H1 (cell line): ENCODE data around the gene GRM8. TPM values are rescaled to one million over a fixed set of nuclear protein-coding genes. Genes with fewer than 3 reads are reported as not detected.
A peak's percentile ranks its signal among the peaks of the same experiment; 100 is the strongest.

Source experiments
- CTCF ChIA-PET: fragments of 300-600 bp; sonication (Branson Sonifier 250); formaldehyde crosslinking; loops from one replicate; lab custom pipeline; 2021; ENCODE audit not compliant: partially characterized antibody; lab: Charles Lee
- POLR2A ChIA-PET: fragments of 300-600 bp; sonication (Branson Sonifier 250); formaldehyde crosslinking; loops from one replicate; lab custom pipeline; 2021; ENCODE audit warnings: inconsistent platforms; ENCODE audit not compliant: partially characterized antibody; lab: Charles Lee
- DNase-seq, 2 experiments: peaks; one replicate each; pipeline versions ENCODE4 v3.0.0 to v3.0.0-alpha.2; 2010 to 2022; ENCODE audit warnings: low spot score in 2 of 2, low read depth in 1 of 2, mixed read lengths in 1 of 2
- FAIRE-seq: peaks from 2 replicates; lab custom pipeline; 2011; peaks lifted over from hg19 to GRCh38; lab: Jason Lieb, UNC
- H2AFZ ChIP-seq: 2 replicates; pipeline ENCODE4 v1.8.1; 2012; ENCODE audit warnings: low read length, inconsistent platforms
- H2AK5ac ChIP-seq: 2 replicates; pipeline ENCODE4 v1.6.1; 2013; ENCODE audit warnings: low read depth, low read length
- H2BK120ac ChIP-seq: replicated peaks from 2 replicates; pipeline ENCODE3; 2013; ENCODE audit warnings: low read depth, low read length, inconsistent platforms
- H2BK12ac ChIP-seq: 2 replicates; pipeline ENCODE4 v1.6.1; 2013; ENCODE audit warnings: low read depth, low read length
- H2BK15ac ChIP-seq: 2 replicates; pipeline ENCODE4 v1.6.1; 2013; ENCODE audit warnings: low read length
- H2BK20ac ChIP-seq: 2 replicates; pipeline ENCODE4 v1.6.1; 2013; ENCODE audit warnings: low read length
- H2BK5ac ChIP-seq: 2 replicates; pipeline ENCODE4 v1.6.1; 2013; ENCODE audit warnings: low read depth, low read length
- H3K14ac ChIP-seq: 2 replicates; pipeline ENCODE4 v1.6.1; 2013; ENCODE audit warnings: inconsistent platforms; ENCODE audit not compliant: insufficient read length
- H3K18ac ChIP-seq: 2 replicates; pipeline ENCODE4 v1.6.1; 2013; ENCODE audit warnings: low read length; ENCODE audit errors: extremely low read depth
- H3K23ac ChIP-seq: 2 replicates; pipeline ENCODE4 v1.6.1; 2013; ENCODE audit warnings: inconsistent platforms; ENCODE audit not compliant: insufficient read length
- H3K23me2 ChIP-seq: 2 replicates; pipeline ENCODE4 v1.6.1; 2013; ENCODE audit warnings: low read depth, low read length
- H3K27ac ChIP-seq: 2 replicates; pipeline ENCODE4 v1.6.1; 2011; ENCODE audit warnings: low read depth, low read length, inconsistent platforms
- H3K27me3 ChIP-seq, 4 experiments: replicated peaks in 1 of 4; 1 replicate in 1 of 4; 2 replicates in 3 of 4; pipeline versions ENCODE4 v1.6.1 to v1.8.1; 2011 to 2013; ENCODE audit warnings: low read length in 3 of 4, mild to moderate bottlenecking in 3 of 4, inconsistent platforms in 2 of 4, mixed read lengths in 2 of 4, moderate library complexity in 1 of 4; ENCODE audit not compliant: control insufficient read depth in 3 of 4, insufficient read depth in 3 of 4; ENCODE audit errors: extremely low read depth in 1 of 4
- H3K36me3 ChIP-seq, 4 experiments: 2 replicates each; pipeline versions ENCODE4 v1.6.1 to v1.8.1; 2011 to 2013; ENCODE audit warnings: mild to moderate bottlenecking in 4 of 4, low read length in 3 of 4, moderate library complexity in 2 of 4, control low read depth in 1 of 4, inconsistent platforms in 1 of 4; ENCODE audit not compliant: insufficient read depth in 4 of 4, control insufficient read depth in 2 of 4
- H3K4ac ChIP-seq: replicated peaks from 2 replicates; pipeline ENCODE3; 2013; ENCODE audit warnings: low read length, low read depth, mixed read lengths, inconsistent platforms; ENCODE audit not compliant: insufficient read length
- H3K4me1 ChIP-seq, 4 experiments: replicated peaks in 1 of 4; 1 replicate in 1 of 4; 2 replicates in 3 of 4; pipeline versions ENCODE4 v1.6.1 to v1.8.1; 2011 to 2013; ENCODE audit warnings: low read length in 3 of 4, inconsistent platforms in 2 of 4, mixed read lengths in 1 of 4; ENCODE audit not compliant: insufficient read depth in 4 of 4, control insufficient read depth in 3 of 4
- H3K4me2 ChIP-seq, 2 experiments: 2 replicates each; pipeline versions ENCODE4 v1.6.1 to v1.8.1; 2011 to 2013; ENCODE audit warnings: low read depth in 2 of 2, low read length in 2 of 2, control low read depth in 1 of 2, inconsistent platforms in 1 of 2, mild to moderate bottlenecking in 1 of 2; ENCODE audit not compliant: insufficient read depth in 1 of 2
- H3K4me3 ChIP-seq, 4 experiments: fragments of 200-600, 300-600 bp in 1 of 4; sonication (generic), shearing (Covaris generic), sonication (Bioruptor Twin) in 1 of 4; 2 replicates each; pipeline versions ENCODE4 v1.5.1 to v1.8.1; 2011 to 2016; ENCODE audit warnings: low read length in 4 of 4, low read depth in 3 of 4, control low read depth in 2 of 4, inconsistent platforms in 2 of 4, mild to moderate bottlenecking in 2 of 4, mixed read lengths in 1 of 4, moderate library complexity in 1 of 4; ENCODE audit not compliant: insufficient read depth in 2 of 4; ENCODE audit errors: extremely low read depth in 1 of 4
- H3K56ac ChIP-seq: replicated peaks from 2 replicates; pipeline ENCODE3; 2013; ENCODE audit warnings: low read depth, mild to moderate bottlenecking, mixed read lengths, low read length, inconsistent platforms; ENCODE audit not compliant: insufficient read length
- H3K79me1 ChIP-seq: 2 replicates; pipeline ENCODE4 v1.6.1; 2013; ENCODE audit warnings: low read depth, low read length, control low read depth
- H3K79me2 ChIP-seq, 2 experiments: 2 replicates each; pipeline versions ENCODE4 v1.6.1 to v1.8.1; 2012 to 2013; ENCODE audit warnings: low read length in 2 of 2, mild to moderate bottlenecking in 2 of 2, inconsistent platforms in 1 of 2; ENCODE audit not compliant: insufficient read depth in 2 of 2, control insufficient read depth in 1 of 2
- H3K9ac ChIP-seq, 4 experiments: replicated peaks in 1 of 4; 1 replicate in 1 of 4; 2 replicates in 3 of 4; pipeline versions ENCODE4 v1.6.1 to v1.8.1; 2011 to 2013; ENCODE audit warnings: low read depth in 3 of 4, low read length in 3 of 4, control low read depth in 2 of 4, mild to moderate bottlenecking in 2 of 4, moderate library complexity in 2 of 4, inconsistent platforms in 1 of 4; ENCODE audit errors: extremely low read depth in 1 of 4
- H3K9me3 ChIP-seq, 2 experiments: 2 replicates each; pipeline versions ENCODE4 v1.6.1 to v1.8.1; 2012 to 2013; ENCODE audit warnings: mild to moderate bottlenecking in 2 of 2, moderate library complexity in 2 of 2, control low read depth in 1 of 2, inconsistent platforms in 1 of 2, low read depth in 1 of 2, low read length in 1 of 2, mixed read lengths in 1 of 2; ENCODE audit not compliant: insufficient read depth in 2 of 2
- H4K20me1 ChIP-seq, 2 experiments: replicated peaks in 1 of 2; 2 replicates each; pipeline versions ENCODE3 to v1.8.1; 2011 to 2013; ENCODE audit warnings: inconsistent platforms in 2 of 2, low read length in 2 of 2, mild to moderate bottlenecking in 1 of 2; ENCODE audit not compliant: insufficient read depth in 2 of 2, control insufficient read depth in 1 of 2
- H4K5ac ChIP-seq: 2 replicates; pipeline ENCODE4 v1.6.1; 2013; ENCODE audit warnings: low read length, low read depth, mixed read lengths, inconsistent platforms; ENCODE audit not compliant: insufficient read length
- H4K8ac ChIP-seq: 2 replicates; pipeline ENCODE4 v1.8.0; 2013; ENCODE audit warnings: mild to moderate bottlenecking, moderate library complexity, low read length, inconsistent platforms; ENCODE audit not compliant: insufficient read depth; ENCODE audit errors: extremely low read depth
- H4K91ac ChIP-seq: replicated peaks from 2 replicates; pipeline ENCODE3; 2013; ENCODE audit warnings: low read length, mixed read lengths, inconsistent platforms; ENCODE audit not compliant: insufficient read length
- FOSL1 ChIP-seq: IDR thresholded peaks from 2 replicates; pipeline ENCODE4 v1.6.1; 2011; ENCODE audit warnings: mild to moderate bottlenecking, low read depth, low read length, moderate library complexity; ENCODE audit not compliant: insufficient read depth
- SP1 ChIP-seq: IDR thresholded peaks from 2 replicates; pipeline ENCODE4 v1.6.1; 2011; ENCODE audit warnings: low read depth, low read length
- WGBS, 2 experiments: shearing (Covaris generic) in 1 of 2; methylation state at CpG; one replicate each; pipeline versions ENCODE4 v1.1.6 to v1.1.7; 2013 to 2015; ENCODE audit warnings: low lambda C conversion rate in 2 of 2, mixed read lengths in 2 of 2, inconsistent platforms in 1 of 2, low coverage in 1 of 2, missing lambda C conversion rate in 1 of 2; ENCODE audit not compliant: insufficient replicate concordance in 2 of 2, insufficient coverage in 1 of 2, insufficient read length in 1 of 2; ENCODE audit errors: extremely low coverage in 1 of 2, missing lambda C conversion rate in 1 of 2; 5-methylcytosine and 5-hydroxymethylcytosine counted together
- polyA plus RNA-seq, 7 experiments: library from polyadenylated mRNA; depleted of rRNA in 3 of 7; stranded (reverse) in 5 of 7; unstranded in 2 of 7; fragments of >200 nt in 5 of 7; fragments of 200-250 nt in 2 of 7; gene quantifications; 1 replicate in 5 of 7; 2 replicates in 1 of 7; 4 replicates in 1 of 7; pipeline versions ENCODE4 v1.2.1 to v1.2.3, GENCODE V29; 2011 to 2013; ENCODE audit warnings: missing spikeins in 2 of 7, mixed read lengths in 2 of 7
- total RNA-seq: library from RNA; stranded (reverse); fragmentation: NEBNext Ultra II Directional; extraction: Animal tissue kit (Norgen Biotek cat#: 25700); gene quantifications from 2 replicates; pipeline ENCODE4 v1.2.1, GENCODE V29; 2021

GRM8 gene
- total and polyA plus RNA-seq, 2 of the 8 experiments (the other 6 are each of a cell fraction or from before 2014, with no cell fraction given) = 2.6 to 2.8 TPM

DNA sequence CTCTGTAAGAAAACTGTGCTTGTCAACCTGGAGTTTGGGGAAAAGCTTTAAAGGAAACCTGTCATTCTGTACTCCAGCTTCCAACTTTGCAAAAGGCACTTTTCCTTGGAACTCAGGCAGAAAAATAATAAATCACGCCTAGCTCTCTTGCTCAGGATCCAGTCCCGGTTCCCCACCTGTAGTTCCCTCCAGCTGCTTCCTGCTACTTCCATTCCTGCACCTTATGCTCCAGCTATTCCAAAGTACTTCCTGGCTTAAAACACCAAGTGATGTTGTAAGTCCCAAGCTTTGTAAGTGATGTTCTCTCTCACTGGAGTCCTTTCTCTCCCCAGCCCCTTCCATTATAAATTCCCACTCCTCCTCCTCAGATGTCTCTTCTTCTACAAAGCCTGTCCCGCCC is 98.6 kb downstream of the GRM8 start:
- no peak overlapping the region for H2BK120ac ChIP-seq
- H4K5ac ChIP-seq = no peak overlapping the region
- no peaks in the 10 kb centered on the region for H3K9me3 ChIP-seq
- H3K18ac ChIP-seq = no peak overlapping the region
- DNase-seq (no peak), FAIRE-seq (no peak)
- CTCF ChIA-PET = interaction anchor here (1.1 to 2.4 kb wide), 5 partner anchors 9 to 351 kb away, joined by 3 to 6 read pairs (median 4); no protein-coding TSS in a partner anchor
- no peak overlapping the region for H3K4me3 ChIP-seq
- TF ChIP-seq FOSL1 (no peak), SP1 (peak; percentile 95)
- no peak overlapping the region for H2AK5ac ChIP-seq
- no peak overlapping the region for H2BK20ac ChIP-seq
- 83% methylated on average over 3 of the region's 3 CpGs; no CpG with 5 or more reads in 1 of the 2 experiments for WGBS, 2 experiments
- H4K91ac ChIP-seq = no peak overlapping the region
- no peak overlapping the region for H2BK15ac ChIP-seq
- no peak overlapping the region for H3K27ac ChIP-seq
- no peak overlapping the region for H2AFZ ChIP-seq
- H3K4ac ChIP-seq = no peak overlapping the region
- no peaks in the 10 kb centered on the region for H3K4me1 ChIP-seq
- no peaks in the 10 kb centered on the region for H3K23me2 ChIP-seq
- peaks cover 0 to 2% of the 10 kb centered on the region in 2 experiments for H4K20me1 ChIP-seq
- H4K8ac ChIP-seq = no peak overlapping the region
- no peak overlapping the region for H3K14ac ChIP-seq
- no peak overlapping the region for H3K9ac ChIP-seq
- POLR2A ChIA-PET = no interaction called here
- H3K36me3 ChIP-seq = no peaks in the 10 kb centered on the region
- H2BK12ac ChIP-seq = no peak overlapping the region
- no peak overlapping the region for H3K56ac ChIP-seq
- H3K27me3 ChIP-seq = peaks cover 0 to 1% (median 0%) of the 10 kb centered on the region in 4 experiments; a peak in 1 of 7 replicates
- H3K79me2 ChIP-seq = no peaks in the 10 kb centered on the region
- H3K23ac ChIP-seq = no peak overlapping the region
- H3K79me1 ChIP-seq = no peaks in the 10 kb centered on the region
- H2BK5ac ChIP-seq = no peak overlapping the region
- H3K4me2 ChIP-seq = no peak overlapping the region
